Activated CD4-positive, alpha-beta T cell treated with anti-CD3 and anti-CD28 coated beads, Interleukin-2, amount 10 ng/mL, durations not matched to agents 7 days and 5 days (primary cell): Measurements from ENCODE around the gene EDRF1. TPM values are rescaled to one million over a fixed set of nuclear protein-coding genes. Genes with fewer than 3 reads are reported as not detected.

Source experiments
- CTCF ChIA-PET: fragments of 350-600 bp; sonication (Branson Sonifier 250); formaldehyde crosslinking; loops from one replicate; lab custom pipeline; 2021; ENCODE audit warnings: antibody characterized with exemption; lab: Charles Lee
- POLR2A ChIA-PET: fragments of 350-600 bp; sonication (Branson Sonifier 250); formaldehyde crosslinking; loops from one replicate; lab custom pipeline; 2021; ENCODE audit warnings: antibody characterized with exemption; lab: Charles Lee
- DNase-seq: peaks from one replicate; pipeline ENCODE4 v3.0.0-alpha.2; 2020
- H3K27ac Mint-ChIP-seq: one replicate; pipeline ENCODE4 v1.8.0; 2021; ENCODE audit warnings: mild to moderate bottlenecking, moderate library complexity, mixed read lengths
- H3K27me3 Mint-ChIP-seq: one replicate; pipeline ENCODE4 v1.8.0; 2021; ENCODE audit warnings: mixed read lengths
- H3K36me3 Mint-ChIP-seq: one replicate; pipeline ENCODE4 v1.8.0; 2021; ENCODE audit warnings: low read depth, mixed read lengths
- H3K4me1 Mint-ChIP-seq: one replicate; pipeline ENCODE4 v1.8.0; 2021; ENCODE audit warnings: mixed read lengths
- H3K4me3 Mint-ChIP-seq: one replicate; pipeline ENCODE4 v1.8.0; 2021; ENCODE audit warnings: mild to moderate bottlenecking, moderate library complexity, mixed read lengths
- H3K9me3 Mint-ChIP-seq: one replicate; pipeline ENCODE4 v1.8.0; 2021; ENCODE audit warnings: mixed read lengths
- total RNA-seq, 2 experiments: library from RNA; stranded (reverse); gene quantifications; one replicate each; pipeline ENCODE4 v1.2.3, GENCODE V29; 2021

Gene EDRF1
- total RNA-seq, 2 experiments from 2014 or later, result 37.0 to 39.5 TPM

DNA sequence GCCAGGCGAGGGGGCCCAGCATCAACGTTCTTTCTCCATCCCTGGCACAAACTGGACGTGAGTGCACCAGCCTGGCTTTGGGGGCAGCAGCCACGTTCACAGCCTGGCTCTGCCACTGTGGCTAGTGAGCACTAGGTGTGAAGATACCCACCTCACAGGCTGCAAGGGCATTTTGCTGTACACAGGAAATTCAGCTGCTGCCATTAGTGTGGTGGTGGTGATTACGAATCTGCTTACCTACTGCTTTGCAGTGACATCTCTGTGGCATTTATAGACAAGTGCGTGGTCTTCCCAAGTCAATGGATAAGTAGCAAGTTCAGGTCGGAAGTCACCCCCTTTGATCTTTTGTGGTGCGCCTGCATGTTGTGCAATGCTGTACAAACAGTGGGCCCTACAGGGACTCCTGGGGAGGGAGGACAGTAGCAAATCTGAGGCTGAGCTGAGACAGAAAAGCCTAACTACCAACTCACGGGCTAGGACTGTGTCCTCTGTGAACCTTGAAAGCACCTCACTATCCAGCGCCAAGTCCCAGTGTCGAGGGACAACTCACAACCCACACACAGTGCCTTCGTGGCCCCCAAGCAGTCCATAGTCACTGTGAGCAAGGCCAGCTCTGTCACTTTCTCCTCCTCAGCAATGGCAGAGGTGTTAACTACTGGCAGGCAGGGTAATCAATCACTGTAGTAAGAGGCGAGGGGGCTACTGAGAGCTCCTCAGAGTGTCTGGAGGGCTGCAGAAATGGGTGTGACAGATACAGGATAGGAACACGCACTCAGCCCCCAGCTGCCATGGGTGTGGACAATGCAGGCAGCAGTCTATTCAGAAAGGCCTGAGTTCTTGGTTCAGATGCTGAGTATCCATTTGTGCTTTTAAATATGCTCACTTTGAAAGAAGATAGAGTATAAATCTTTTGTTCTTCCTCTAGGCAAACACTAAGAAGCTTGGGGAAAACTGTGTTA is 73.1 kb downstream of the EDRF1 start:
- ChIA-PET POLR2A (interaction anchor here (0.5 kb wide), 1 partner anchor 159 kb away, joined by 9 read pairs; no protein-coding TSS in a partner anchor), CTCF (no interaction called here)
- DNase-seq, result no peak
- H3K9me3 Mint-ChIP-seq, result no peaks in the 10 kb centered on the region
- H3K4me3 Mint-ChIP-seq, result no peak overlapping the region
- peaks cover 19% of the 10 kb centered on the region for H3K4me1 Mint-ChIP-seq
- no peaks in the 10 kb centered on the region for H3K27me3 Mint-ChIP-seq
- peak overlapping the region; percentile 31 for H3K27ac Mint-ChIP-seq
- peaks cover 20% of the 10 kb centered on the region for H3K36me3 Mint-ChIP-seq

DNA sequence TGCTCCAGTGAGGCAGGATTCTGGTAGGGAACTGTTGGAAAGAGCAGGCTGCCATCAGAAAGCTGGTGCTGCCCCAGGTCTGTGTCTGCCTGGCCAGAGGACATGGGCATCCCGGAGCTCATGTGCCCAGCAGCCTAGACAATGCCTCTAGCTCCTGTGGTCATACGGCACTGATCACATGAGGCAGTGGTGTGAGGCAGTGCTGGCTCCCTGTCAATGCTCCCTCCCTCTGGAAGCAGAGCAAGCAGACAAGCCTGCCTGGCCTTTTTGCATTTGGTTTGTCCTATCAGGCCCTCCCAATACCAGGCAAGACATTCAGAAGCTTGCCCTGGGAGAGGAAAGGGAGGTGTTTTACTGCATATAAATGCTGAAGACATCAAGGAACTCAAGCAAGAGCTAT is 75.6 kb downstream of the EDRF1 start:
- H3K9me3 Mint-ChIP-seq, result no peaks in the 10 kb centered on the region
- peaks cover 18% of the 10 kb centered on the region for H3K36me3 Mint-ChIP-seq
- H3K27me3 Mint-ChIP-seq, result no peaks in the 10 kb centered on the region
- no peak for DNase-seq
- no peak overlapping the region for H3K4me3 Mint-ChIP-seq
- ChIA-PET CTCF (no interaction called here), POLR2A (no interaction called here)
- H3K4me1 Mint-ChIP-seq, result peaks cover under 1% of the 10 kb centered on the region
- peak overlapping the region; percentile 32 for H3K27ac Mint-ChIP-seq

GRCh38 chr10:125795637-125796190 is 76.2 kb downstream of the EDRF1 start:
- Mint-ChIP-seq H3K27me3 (no peaks in the 10 kb centered on the region), H3K27ac (peak overlapping the region; percentile 32), H3K4me1 (no peaks in the 10 kb centered on the region), H3K9me3 (no peaks in the 10 kb centered on the region), H3K4me3 (no peak overlapping the region), H3K36me3 (peaks cover 18% of the 10 kb centered on the region)
- DNase-seq, result no peak
- CTCF ChIA-PET, result no interaction called here
- POLR2A ChIA-PET, result no interaction called here

DNA sequence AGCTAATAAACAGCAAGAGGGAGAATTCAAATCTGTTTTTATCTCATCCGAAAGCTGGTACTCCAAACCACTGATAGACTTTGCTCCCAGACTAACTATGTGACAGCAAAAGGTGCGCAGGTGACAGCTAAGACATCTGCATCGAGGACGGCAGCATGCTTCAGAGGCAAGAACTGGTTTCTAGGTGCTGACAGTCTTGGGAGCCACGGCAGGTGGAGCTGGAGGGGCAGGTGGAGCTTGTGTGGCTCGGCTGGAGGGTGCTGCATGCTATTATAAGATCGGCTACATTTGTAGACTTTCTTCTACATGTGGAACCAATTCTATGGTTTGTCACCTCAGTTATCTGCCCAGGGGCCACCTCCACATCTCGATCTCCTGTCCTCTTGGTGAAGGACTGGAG is 77.9 kb downstream of the EDRF1 start:
- Mint-ChIP-seq H3K9me3 (no peaks in the 10 kb centered on the region), H3K4me3 (no peak overlapping the region), H3K27ac (peak overlapping the region; percentile 33), H3K36me3 (peaks cover 14% of the 10 kb centered on the region), H3K27me3 (no peaks in the 10 kb centered on the region), H3K4me1 (no peaks in the 10 kb centered on the region)
- ChIA-PET CTCF (interaction anchor here (0.9 to 1.4 kb wide), 3 partner anchors 9 to 50 kb away, joined by 3 to 4 read pairs (median 3); no protein-coding TSS in a partner anchor), POLR2A (no interaction called here)
- DNase-seq, result no peak

- Mint-ChIP-seq H3K9me3 (no peaks in the 10 kb centered on the region), H3K36me3 (peaks cover 9% of the 10 kb centered on the region), H3K4me1 (no peaks in the 10 kb centered on the region), H3K27ac (peak overlapping the region; percentile 33), H3K27me3 (no peaks in the 10 kb centered on the region), H3K4me3 (no peak overlapping the region)
- CTCF ChIA-PET, result interaction anchor here (1.4 kb wide), 1 partner anchor 8 kb away, joined by 4 read pairs; no protein-coding TSS in a partner anchor
- DNase-seq, result no peak
- POLR2A ChIA-PET, result no interaction called here
Observed at GRCh38 chr10:125797994-125798662, 78.6 kb downstream of the EDRF1 start.

DNA sequence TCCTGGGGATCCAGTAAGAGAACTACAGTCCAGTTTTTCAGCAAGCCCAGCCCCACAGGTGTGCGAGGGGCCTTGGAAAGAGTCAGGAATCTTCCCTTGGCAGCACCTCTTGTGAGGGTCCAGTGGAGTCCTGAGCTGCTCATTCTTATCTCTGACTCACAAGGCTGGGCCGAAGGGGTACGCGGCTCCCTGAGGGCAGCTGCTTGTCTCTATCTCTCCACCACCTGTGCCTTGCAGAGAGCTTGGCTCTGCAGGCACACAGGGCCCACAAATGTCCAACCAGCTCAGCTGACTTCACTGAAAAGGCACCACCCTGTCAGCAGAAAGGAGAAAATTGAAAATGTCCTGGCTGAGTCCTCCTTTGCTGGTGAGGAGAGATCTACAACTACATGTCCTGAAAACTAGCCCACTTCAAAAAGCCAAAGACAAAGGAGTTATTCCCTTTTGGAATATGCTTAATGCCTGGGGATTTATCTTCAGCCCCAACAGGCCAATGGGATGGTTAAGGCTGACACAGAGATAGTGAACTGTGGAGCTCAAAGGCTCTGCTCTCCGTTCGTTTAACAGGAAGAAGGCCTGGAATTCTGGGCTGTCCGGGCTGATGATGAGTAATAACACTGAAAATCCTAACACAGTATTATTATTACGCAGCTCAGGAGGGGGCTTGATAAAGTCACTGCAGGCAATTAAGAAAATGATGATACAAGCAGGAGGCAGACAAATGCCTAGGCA is 80.1 kb downstream of the EDRF1 start:
- no peak for DNase-seq
- Mint-ChIP-seq H3K4me1 (no peaks in the 10 kb centered on the region), H3K27ac (no peak overlapping the region), H3K9me3 (no peaks in the 10 kb centered on the region), H3K36me3 (no peaks in the 10 kb centered on the region), H3K4me3 (no peak overlapping the region), H3K27me3 (no peaks in the 10 kb centered on the region)
- ChIA-PET CTCF (no interaction called here), POLR2A (no interaction called here)

- Mint-ChIP-seq H3K4me1 (no peaks in the 10 kb centered on the region), H3K36me3 (peaks cover 9% of the 10 kb centered on the region), H3K27me3 (no peaks in the 10 kb centered on the region), H3K9me3 (no peaks in the 10 kb centered on the region), H3K4me3 (no peak overlapping the region), H3K27ac (no peak overlapping the region)
- no peak for DNase-seq
- POLR2A ChIA-PET, result no interaction called here
- CTCF ChIA-PET, result interaction anchor here (1.1 kb wide), 1 partner anchor 62 kb away, joined by 3 read pairs; no protein-coding TSS in a partner anchor
Observed at GRCh38 chr10:125801574-125801973, 82.1 kb downstream of the EDRF1 start.

DNA sequence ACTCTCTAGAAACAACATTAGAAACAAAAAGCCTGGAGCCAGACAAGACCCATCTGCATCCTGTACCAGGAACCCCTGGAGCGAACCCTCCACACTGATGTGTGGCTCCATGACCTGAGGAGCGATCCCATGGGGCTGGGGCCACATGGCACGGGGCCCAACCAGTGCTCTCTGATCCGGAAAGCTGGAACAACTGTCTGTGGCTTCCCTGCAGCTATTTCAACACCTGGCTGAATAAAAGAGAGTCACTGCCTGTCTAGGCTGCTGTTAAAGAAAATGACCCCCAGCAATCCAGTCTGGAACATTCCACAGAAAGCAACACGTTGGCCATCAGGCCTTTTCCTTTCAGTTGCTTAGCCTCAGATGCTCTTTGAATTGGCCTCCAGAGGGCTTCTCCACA is 82.6 kb downstream of the EDRF1 start:
- ChIA-PET POLR2A (no interaction called here), CTCF (interaction anchor here (1.1 kb wide), 1 partner anchor 61 kb away, joined by 3 read pairs; no protein-coding TSS in a partner anchor)
- Mint-ChIP-seq H3K4me3 (no peak overlapping the region), H3K9me3 (no peaks in the 10 kb centered on the region), H3K4me1 (no peaks in the 10 kb centered on the region), H3K27me3 (no peaks in the 10 kb centered on the region), H3K27ac (no peak overlapping the region), H3K36me3 (peaks cover 9% of the 10 kb centered on the region)
- no peak for DNase-seq

DNA sequence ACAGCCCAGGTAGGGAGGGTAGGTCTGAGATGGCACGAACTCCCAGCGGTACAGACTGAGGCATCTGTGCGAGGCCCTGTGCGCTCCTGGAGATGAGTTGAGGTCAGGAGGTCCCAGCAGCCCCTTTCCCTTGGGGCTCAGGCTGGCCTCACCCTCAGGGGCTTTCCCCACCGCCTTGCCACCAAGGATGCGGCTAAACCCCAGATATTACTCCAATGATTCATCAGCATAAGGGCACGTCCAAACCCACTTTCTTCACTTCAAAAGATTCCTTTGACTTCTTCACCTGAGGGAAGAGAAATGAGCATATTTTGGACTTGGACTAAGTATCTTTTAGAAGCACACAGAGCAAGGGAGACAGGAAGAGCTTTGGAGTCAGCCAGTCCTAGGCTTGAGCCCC is 83.2 kb downstream of the EDRF1 start:
- no peak overlapping the region for H3K27ac Mint-ChIP-seq
- H3K4me1 Mint-ChIP-seq, result peaks cover 3% of the 10 kb centered on the region
- ChIA-PET POLR2A (no interaction called here), CTCF (interaction anchor here (0.6 kb wide), 1 partner anchor 851 kb away, joined by 3 read pairs; no protein-coding TSS in a partner anchor)
- H3K4me3 Mint-ChIP-seq, result no peak overlapping the region
- H3K27me3 Mint-ChIP-seq, result no peaks in the 10 kb centered on the region
- peaks cover 9% of the 10 kb centered on the region for H3K36me3 Mint-ChIP-seq
- DNase-seq, result no peak
- no peaks in the 10 kb centered on the region for H3K9me3 Mint-ChIP-seq

GRCh38 chr10:125808047-125808446 is 88.5 kb downstream of the EDRF1 start:
- Mint-ChIP-seq H3K9me3 (no peaks in the 10 kb centered on the region), H3K36me3 (peaks cover 25% of the 10 kb centered on the region), H3K27me3 (no peaks in the 10 kb centered on the region), H3K4me3 (no peak overlapping the region), H3K27ac (no peak overlapping the region), H3K4me1 (peaks cover 6% of the 10 kb centered on the region)
- POLR2A ChIA-PET, result no interaction called here
- no peak for DNase-seq
- CTCF ChIA-PET, result no interaction called here

- DNase-seq, result no peak
- Mint-ChIP-seq H3K36me3 (peaks cover 28% of the 10 kb centered on the region), H3K4me3 (no peak overlapping the region), H3K27ac (no peak overlapping the region), H3K27me3 (no peaks in the 10 kb centered on the region), H3K4me1 (peaks cover 6% of the 10 kb centered on the region), H3K9me3 (no peaks in the 10 kb centered on the region)
- ChIA-PET CTCF (no interaction called here), POLR2A (no interaction called here)
Observed at GRCh38 chr10:125811251-125811650, 91.7 kb downstream of the EDRF1 start.

DNA sequence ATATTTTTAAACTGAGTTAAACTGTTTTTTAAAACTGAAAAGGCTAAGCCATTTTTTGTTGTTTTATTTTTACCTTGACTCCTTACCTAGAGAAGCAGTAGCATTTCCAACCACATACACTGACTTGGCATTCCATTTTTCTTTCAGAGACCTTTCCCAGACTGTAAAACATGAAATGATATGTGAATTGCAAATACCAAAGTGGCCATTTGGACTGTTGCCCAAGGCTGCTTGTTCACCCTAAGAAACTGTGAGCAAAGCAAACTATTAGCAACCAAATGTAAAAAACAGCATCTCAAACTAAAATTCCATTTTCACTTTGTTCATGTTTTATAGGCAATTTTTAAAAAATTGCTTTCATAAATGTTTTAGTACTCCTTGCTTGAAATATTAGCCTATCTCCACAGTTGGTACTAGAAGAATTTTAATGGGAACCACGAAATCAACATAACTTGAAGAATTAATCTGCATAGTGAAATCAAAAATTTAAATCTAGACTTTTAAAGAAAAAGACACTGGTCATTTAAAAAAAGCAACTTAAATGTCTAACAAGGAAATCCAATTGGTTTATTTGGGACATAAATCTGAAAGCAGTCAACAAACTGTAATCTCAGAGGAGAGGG is 92.7 kb downstream of the EDRF1 start:
- H3K27me3 Mint-ChIP-seq, result no peaks in the 10 kb centered on the region
- no peak for DNase-seq
- H3K9me3 Mint-ChIP-seq, result no peaks in the 10 kb centered on the region
- POLR2A ChIA-PET, result no interaction called here
- no peak overlapping the region for H3K27ac Mint-ChIP-seq
- H3K4me3 Mint-ChIP-seq, result no peak overlapping the region
- H3K4me1 Mint-ChIP-seq, result peaks cover 6% of the 10 kb centered on the region
- H3K36me3 Mint-ChIP-seq, result peaks cover 25% of the 10 kb centered on the region
- CTCF ChIA-PET, result no interaction called here
